Measurements from ENCODE around the gene SEC14L6. TPM values are rescaled to one million over a fixed set of nuclear protein-coding genes. Genes with fewer than 3 reads are reported as not detected.

The SEC14L6 gene
- total RNA-seq, 3 donors from 2014 or later: 0.33 to 0.73 TPM; not detected in 1

DNA sequence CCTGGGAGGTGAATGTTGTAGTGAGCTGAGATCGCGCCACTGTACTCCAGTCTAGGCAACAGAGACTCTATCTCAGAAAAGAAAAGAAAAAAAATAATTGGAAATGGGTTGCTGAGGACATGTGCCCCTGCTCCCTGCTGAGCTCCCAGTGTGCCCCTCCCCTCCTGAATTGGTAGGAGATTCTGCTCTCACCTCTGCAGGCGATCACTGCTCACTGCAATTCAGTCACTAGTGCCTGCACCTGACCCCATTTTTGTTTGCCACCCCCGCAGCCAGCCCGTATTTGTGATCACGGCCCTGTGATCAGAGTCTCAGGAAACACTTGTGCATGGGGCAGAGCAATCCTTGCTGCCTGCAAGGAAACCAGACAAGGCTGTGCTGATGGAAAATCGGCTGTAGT, 58.4 kb downstream of the SEC14L6 start:
- H3K4me3 ChIP-seq: no peak overlapping the region
- H3K4me1 ChIP-seq: no peaks in the 10 kb centered on the region
- H3K9me3 ChIP-seq: no peaks in the 10 kb centered on the region
- DNase-seq (ENCODE audit: low spot score in 2 of 2): no peak
- H3K27me3 ChIP-seq: no peaks in the 10 kb centered on the region
- H3K27ac ChIP-seq: no peak overlapping the region
- H3K36me3 ChIP-seq: no peaks in the 10 kb centered on the region
- TF ChIP-seq CTCF (IDR thresholded peaks at IDR 0.05) (no peak), POLR2A (IDR thresholded peaks at IDR 0.05) (no peak), POLR2AphosphoS5 (IDR thresholded peaks at IDR 0.05) (no peak)
- intact Hi-C loops (cut with DNase I; ENCODE audit: low total_unique reads): no loop called here

- DNase-seq (ENCODE audit: low spot score in 2 of 2): no peak
- no peaks in the 10 kb centered on the region for H3K4me1 ChIP-seq
- no peak overlapping the region for H3K27ac ChIP-seq
- no peaks in the 10 kb centered on the region for H3K36me3 ChIP-seq
- H3K27me3 ChIP-seq: no peaks in the 10 kb centered on the region
- TF ChIP-seq POLR2AphosphoS5 (IDR thresholded peaks at IDR 0.05): no peak
- TF ChIP-seq POLR2A (IDR thresholded peaks at IDR 0.05): no peak
- no peak for TF ChIP-seq CTCF (IDR thresholded peaks at IDR 0.05)
- no peak overlapping the region for H3K4me3 ChIP-seq
- intact Hi-C loops (cut with DNase I; ENCODE audit: low total_unique reads): no loop called here
- H3K9me3 ChIP-seq: no peaks in the 10 kb centered on the region
Observed at GRCh38 chr22:30486661-30487115, 59.9 kb downstream of the SEC14L6 start.

DNA sequence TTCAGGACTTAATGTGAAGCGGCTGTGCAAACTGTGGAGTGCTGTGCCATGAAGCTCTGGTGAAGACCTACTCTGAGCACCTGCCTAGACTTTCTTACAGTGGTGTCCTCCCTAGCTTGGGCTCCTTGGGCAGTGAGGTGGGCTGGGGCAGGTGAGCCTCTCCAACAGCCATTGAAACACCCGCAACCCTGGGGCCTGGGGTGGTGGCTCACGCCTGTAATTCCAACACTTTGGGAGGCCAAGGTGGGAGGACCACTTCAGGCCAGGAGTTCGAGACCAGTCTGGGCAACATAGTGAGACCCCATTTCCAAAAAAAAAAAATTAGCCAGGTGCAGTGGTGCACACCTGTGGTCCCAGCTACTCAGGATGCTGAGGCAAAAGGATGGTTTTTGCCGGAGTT, 60.4 kb downstream of the SEC14L6 start:
- TF ChIP-seq POLR2A (IDR thresholded peaks at IDR 0.05) (no peak), CTCF (IDR thresholded peaks at IDR 0.05) (no peak), POLR2AphosphoS5 (IDR thresholded peaks at IDR 0.05) (no peak)
- no peaks in the 10 kb centered on the region for H3K36me3 ChIP-seq
- DNase-seq (ENCODE audit: low spot score in 2 of 2): no peak
- H3K4me3 ChIP-seq: no peak overlapping the region
- no peaks in the 10 kb centered on the region for H3K9me3 ChIP-seq
- intact Hi-C loops (cut with DNase I; ENCODE audit: low total_unique reads): no loop called here
- no peaks in the 10 kb centered on the region for H3K4me1 ChIP-seq
- H3K27me3 ChIP-seq: no peaks in the 10 kb centered on the region
- no peak overlapping the region for H3K27ac ChIP-seq

DNA sequence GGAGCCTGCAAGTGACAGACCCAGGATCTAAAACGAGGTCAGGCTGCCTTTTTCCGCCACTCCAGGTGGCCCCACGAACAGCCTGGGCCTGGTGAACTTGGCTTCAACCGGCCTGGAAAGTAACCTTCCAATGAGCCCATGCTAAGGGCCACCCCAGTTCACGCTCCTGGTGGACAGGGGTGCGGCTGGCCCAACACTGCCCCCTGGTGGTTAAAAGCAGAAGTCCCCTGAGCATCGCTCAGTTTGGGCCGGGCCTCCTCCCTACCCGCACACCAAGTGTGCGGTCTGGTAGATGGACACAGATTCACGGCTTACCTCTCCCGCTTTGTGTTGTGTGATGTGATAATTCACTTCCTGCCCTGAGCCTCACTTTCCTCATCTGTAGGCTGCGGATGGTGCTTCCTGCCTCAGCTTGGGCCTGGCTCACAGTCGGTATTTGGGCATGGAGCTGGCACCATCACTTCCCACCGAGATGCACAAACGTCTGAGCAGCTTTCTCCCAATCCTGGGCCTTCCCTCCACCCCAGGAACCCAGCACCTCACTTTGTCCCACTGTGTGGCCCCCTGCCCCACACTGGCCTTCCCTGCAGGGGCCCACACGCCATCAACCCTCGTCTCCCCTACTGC, 61.1 kb downstream of the SEC14L6 start:
- Histone ChIP-seq H3K4me1 (no peaks in the 10 kb centered on the region), H3K27me3 (no peaks in the 10 kb centered on the region), H3K36me3 (no peaks in the 10 kb centered on the region), H3K9me3 (no peaks in the 10 kb centered on the region), H3K27ac (no peak overlapping the region), H3K4me3 (no peak overlapping the region)
- intact Hi-C loops (cut with DNase I; ENCODE audit: low total_unique reads): no loop called here
- TF ChIP-seq CTCF (IDR thresholded peaks at IDR 0.05) (peak; percentile 85 to 97 (median 92)), POLR2A (IDR thresholded peaks at IDR 0.05) (no peak), POLR2AphosphoS5 (IDR thresholded peaks at IDR 0.05) (no peak)
- DNase-seq (ENCODE audit: low spot score in 2 of 2): peak; percentile 37 to 72

DNA sequence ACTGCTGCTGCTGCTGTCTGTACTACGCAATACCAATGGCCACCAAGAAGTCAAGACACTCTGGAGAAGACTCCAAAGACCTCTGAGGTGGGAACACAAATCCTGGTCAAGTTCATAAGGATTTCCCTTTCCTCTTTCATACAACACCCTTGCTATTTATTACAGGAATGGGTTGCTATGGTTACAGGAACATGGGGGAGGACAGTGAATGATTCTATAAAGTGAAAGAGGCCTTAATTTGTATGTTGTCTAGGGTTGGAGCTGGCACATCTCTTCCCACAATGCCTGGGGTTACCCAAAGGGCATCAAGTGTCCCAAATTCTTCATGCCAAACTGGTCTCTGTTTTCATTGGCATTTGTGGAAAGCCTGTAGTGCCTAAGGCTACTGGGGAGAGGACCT, 63.4 kb downstream of the SEC14L6 start:
- TF ChIP-seq POLR2AphosphoS5 (IDR thresholded peaks at IDR 0.05) (no peak), CTCF (IDR thresholded peaks at IDR 0.05) (no peak), POLR2A (IDR thresholded peaks at IDR 0.05) (no peak)
- intact Hi-C loops (cut with DNase I; ENCODE audit: low total_unique reads): no loop called here
- H3K9me3 ChIP-seq: no peaks in the 10 kb centered on the region
- H3K4me1 ChIP-seq: no peaks in the 10 kb centered on the region
- H3K36me3 ChIP-seq: no peaks in the 10 kb centered on the region
- H3K27me3 ChIP-seq: no peaks in the 10 kb centered on the region
- DNase-seq (ENCODE audit: low spot score in 2 of 2): no peak
- H3K27ac ChIP-seq: no peak overlapping the region
- H3K4me3 ChIP-seq: no peak overlapping the region
